GM06990 (cell line): ENCODE measurements around the gene CEBPA.
A peak's percentile ranks its signal among the peaks of the same experiment; 100 is the strongest.

Source experiments
- DNase-seq: peaks from one replicate; pipeline ENCODE4 v3.0.0-alpha.2; 2011; ENCODE audit not compliant: insufficient read length; ENCODE audit errors: extremely low read depth
- H3K27me3 ChIP-seq: replicated peaks from 2 replicates; pipeline ENCODE4 v1.6.0; 2011; ENCODE audit warnings: low read length; ENCODE audit not compliant: control insufficient read depth, insufficient read depth
- H3K36me3 ChIP-seq: 2 replicates; pipeline ENCODE4 v1.5.1; 2011; ENCODE audit warnings: low read length; ENCODE audit not compliant: control insufficient read depth, insufficient read depth
- H3K4me3 ChIP-seq: replicated peaks from 2 replicates; pipeline ENCODE4 v1.5.1; 2011; ENCODE audit warnings: low read depth, mild to moderate bottlenecking, control low read depth, low read length
- CTCF ChIP-seq: IDR thresholded peaks from 2 replicates; pipeline ENCODE4 v1.5.1; 2011; ENCODE audit warnings: low read length, control low read depth, mild to moderate bottlenecking, inconsistent platforms; ENCODE audit not compliant: insufficient read depth, poor library complexity, severe bottlenecking

Gene CEBPA

DNA sequence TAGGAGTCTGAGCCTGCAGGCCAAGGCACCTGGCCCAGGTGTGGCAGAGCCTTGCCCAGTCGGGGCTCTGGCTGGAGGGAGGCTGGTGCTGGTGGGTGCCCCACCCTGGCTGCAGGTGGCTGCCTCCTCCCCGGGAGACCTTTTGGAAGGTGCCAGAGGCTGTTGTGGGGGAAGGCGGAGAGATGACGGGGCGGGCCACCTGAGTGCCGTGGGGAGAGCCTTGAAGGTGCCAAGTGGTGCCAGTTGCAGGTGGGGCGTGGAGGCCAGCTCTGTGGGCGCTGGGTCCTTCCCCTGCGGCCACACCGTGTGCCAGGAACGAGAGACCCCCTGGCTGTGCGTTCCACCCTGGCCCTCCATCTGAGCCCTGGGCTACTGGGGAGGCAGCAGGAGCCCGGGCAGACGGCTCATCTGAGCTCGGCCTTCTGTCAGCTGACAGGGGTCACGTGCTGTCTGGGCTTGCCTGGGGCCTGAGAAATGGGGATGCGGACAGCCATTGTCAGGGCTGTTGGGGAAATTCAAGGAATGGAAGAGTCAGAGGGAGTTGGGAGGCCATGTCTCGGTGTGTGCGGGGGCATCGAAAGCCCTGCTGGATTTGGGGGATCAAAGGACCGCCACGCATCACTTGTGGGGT lies 20.9 kb downstream of the CEBPA start:
- Histone ChIP-seq H3K36me3 (no peaks in the 10 kb centered on the region), H3K4me3 (no peak overlapping the region), H3K27me3 (0 out of 2 replicates have a peak, but pooled peaks cover 2% of the 10 kb centered on the region)
- no peak for TF ChIP-seq CTCF
- no peak for DNase-seq

DNA sequence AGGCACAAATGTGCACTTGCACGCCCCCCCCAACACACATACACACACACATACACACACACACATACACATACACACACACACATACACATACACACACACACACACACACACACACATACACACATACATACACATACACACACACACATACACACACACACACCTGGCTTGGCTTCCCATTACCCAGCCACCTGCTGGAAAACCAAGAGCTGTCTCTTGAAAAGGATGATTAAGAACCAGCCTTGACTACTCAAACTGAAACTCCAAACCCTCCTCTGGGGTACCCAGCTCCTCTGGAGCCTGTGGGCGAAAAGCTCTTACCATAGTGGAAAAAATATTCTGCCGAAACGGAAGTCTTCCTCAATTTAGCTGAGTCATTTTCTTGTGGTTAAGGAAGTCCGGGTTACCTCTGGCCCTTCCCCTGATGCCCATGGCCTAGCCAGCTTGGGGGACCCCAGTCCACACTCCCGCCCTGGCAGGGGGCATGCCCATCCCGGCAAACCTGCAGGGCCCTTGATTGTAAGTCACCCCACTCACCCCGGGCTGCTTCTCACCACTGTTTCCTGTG lies 21.9 kb downstream of the CEBPA start:
- Histone ChIP-seq H3K36me3 (no peaks in the 10 kb centered on the region), H3K4me3 (no peak overlapping the region), H3K27me3 (0 out of 2 replicates have a peak, but pooled peaks cover 2% of the 10 kb centered on the region)
- TF ChIP-seq CTCF = no peak
- DNase-seq = peak; percentile 79

DNA sequence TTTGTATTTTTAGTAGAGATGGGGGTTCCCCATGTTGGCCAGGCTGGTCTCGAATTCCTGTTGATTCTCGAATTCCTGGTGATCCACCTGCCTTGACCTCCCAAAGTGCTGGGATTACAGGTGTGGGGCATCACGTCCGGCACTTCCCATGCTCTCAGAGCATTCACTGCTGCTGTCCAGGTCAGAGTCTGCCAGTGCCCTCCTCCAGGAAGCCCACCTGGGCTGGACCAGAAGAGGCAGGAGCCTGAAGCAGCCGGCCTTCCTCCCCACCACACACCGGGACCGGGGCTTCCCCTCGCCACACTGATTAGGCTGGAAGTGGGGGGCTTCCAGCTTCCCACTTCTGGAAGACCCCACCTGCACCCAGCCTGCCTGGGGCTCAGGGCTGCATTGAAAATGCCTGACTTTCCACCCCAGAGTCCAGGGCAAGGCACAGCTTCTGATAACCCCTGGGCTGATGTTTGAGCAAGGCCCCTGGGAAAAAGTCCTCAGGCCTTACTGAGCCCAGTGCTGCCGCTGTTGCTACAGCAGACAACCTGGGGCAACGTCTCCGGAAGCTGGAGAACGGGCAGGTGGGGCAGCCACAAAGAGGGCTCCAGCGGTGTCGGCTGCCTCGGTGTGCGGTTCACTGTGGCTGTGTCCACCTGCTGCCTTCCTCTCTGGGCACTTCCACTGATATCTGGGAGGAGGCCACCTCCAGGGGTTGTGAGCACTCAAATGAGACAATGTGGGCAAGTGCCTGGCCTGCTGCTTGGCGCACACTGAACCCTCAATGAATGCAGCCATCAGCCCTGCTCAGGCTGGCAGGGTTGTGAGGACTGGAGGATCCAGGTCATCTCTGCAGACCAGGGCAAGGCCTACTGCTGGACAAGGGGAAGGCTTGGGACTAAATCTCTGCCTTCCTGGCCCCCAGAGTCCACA lies 22.6 kb downstream of the CEBPA start:
- peak; percentile 61 for DNase-seq
- H3K4me3 ChIP-seq = no peak overlapping the region
- 0 out of 2 replicates have a peak, but pooled peaks cover 2% of the 10 kb centered on the region for H3K27me3 ChIP-seq
- H3K36me3 ChIP-seq = no peaks in the 10 kb centered on the region
- TF ChIP-seq CTCF = no peak

- no peak overlapping the region for H3K4me3 ChIP-seq
- DNase-seq = no peak
These were observed 23.7 kb downstream of the CEBPA start for GRCh38 chr19:33278403-33279269.

More at GRCh38 chr19:33278403-33279269, 23.7 kb downstream of the CEBPA start:
- Histone ChIP-seq H3K36me3 (no peaks in the 10 kb centered on the region), H3K27me3 (no peaks in the 10 kb centered on the region)
- TF ChIP-seq CTCF = no peak
